ENCODE measurements around the gene BTBD9. TPM values are rescaled to one million over a fixed set of nuclear protein-coding genes. Genes with fewer than 3 reads are reported as not detected.

BTBD9 gene
- total and polyA plus RNA-seq, 2 experiments from 2014 or later, result 13.0 to 17.0 TPM

DNA sequence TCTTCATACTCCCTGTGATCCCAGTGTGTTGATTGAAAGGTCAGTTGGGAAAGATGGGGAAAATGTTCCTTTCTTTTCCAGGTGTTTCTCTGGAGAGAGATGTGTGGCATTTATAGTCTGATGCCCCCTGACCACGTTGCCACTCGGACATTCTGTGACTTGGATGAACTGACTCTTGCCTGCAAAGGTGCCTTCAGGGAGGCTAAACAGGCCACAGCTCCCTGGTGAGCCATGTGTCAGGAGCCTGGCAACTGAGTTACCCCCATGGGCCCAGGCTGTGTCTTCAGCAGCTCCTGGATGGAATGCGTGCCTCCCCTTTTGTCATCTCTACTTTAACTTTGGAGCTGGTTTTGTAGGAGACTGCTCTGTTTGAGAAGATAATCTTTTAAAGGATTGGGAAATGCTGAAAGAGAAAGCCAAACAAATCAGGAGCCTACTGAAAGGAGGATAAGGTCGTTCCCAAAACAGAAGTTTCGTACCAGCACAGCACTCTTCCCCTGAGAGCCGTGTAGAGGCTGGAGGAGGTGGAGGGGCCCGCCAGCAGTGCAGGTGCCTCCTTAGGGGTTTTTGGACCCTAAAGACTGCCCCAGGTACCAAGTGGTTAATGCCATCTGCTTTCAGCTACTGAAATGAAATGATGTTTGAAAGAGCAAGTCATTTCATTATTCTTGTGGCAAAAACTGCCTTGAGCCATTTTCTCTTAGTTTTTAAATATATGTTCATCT lies 497.4 kb downstream of the BTBD9 start:
- H3K79me2 ChIP-seq, result peaks cover 38% of the 10 kb centered on the region
- peaks cover 59% of the 10 kb centered on the region for H4K20me1 ChIP-seq (ENCODE audit: insufficient read depth, poor library complexity, severe bottlenecking)
- no peak for TF ChIP-seq EZH2phosphoT487 (IDR thresholded peaks at IDR 0.05; ENCODE audit: low read depth, severe bottlenecking, unreplicated experiment)
- no peak for TF ChIP-seq EZH2 (IDR thresholded peaks at IDR 0.05; ENCODE audit: borderline replicate concordance)
- TF ChIP-seq, protein P1, sequence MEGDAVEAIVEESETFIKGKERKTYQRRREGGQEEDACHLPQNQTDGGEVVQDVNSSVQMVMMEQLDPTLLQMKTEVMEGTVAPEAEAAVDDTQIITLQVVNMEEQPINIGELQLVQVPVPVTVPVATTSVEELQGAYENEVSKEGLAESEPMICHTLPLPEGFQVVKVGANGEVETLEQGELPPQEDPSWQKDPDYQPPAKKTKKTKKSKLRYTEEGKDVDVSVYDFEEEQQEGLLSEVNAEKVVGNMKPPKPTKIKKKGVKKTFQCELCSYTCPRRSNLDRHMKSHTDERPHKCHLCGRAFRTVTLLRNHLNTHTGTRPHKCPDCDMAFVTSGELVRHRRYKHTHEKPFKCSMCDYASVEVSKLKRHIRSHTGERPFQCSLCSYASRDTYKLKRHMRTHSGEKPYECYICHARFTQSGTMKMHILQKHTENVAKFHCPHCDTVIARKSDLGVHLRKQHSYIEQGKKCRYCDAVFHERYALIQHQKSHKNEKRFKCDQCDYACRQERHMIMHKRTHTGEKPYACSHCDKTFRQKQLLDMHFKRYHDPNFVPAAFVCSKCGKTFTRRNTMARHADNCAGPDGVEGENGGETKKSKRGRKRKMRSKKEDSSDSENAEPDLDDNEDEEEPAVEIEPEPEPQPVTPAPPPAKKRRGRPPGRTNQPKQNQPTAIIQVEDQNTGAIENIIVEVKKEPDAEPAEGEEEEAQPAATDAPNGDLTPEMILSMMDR (IDR thresholded peaks at IDR 0.05; ENCODE audit: poor library complexity), result no peak
- H3K27me3 ChIP-seq, result no peaks in the 10 kb centered on the region
- WGBS (ENCODE audit: low lambda C conversion rate, missing lambda C conversion rate), result 85% methylated on average over 7 of the region's 7 CpGs
- no peak overlapping the region for H3K4me3 ChIP-seq
- H3K27ac ChIP-seq, result no peak overlapping the region
- no peaks in the 10 kb centered on the region for H3K9me3 ChIP-seq (ENCODE audit: low read depth)
- no peak overlapping the region for H2AFZ ChIP-seq
- H3K4me2 ChIP-seq, result no peak overlapping the region
- no peak for DNase-seq (ENCODE audit: low spot score)
- H3K4me1 ChIP-seq (ENCODE audit: insufficient read depth), result no peaks in the 10 kb centered on the region
- no peaks in the 10 kb centered on the region for H3K36me3 ChIP-seq (replicated peaks; ENCODE audit: insufficient read depth, low read depth)
- no peaks in the 10 kb centered on the region for H3K9me2 ChIP-seq (replicated peaks; ENCODE audit: insufficient read depth)

- no peaks in the 10 kb centered on the region for H3K36me3 ChIP-seq (replicated peaks; ENCODE audit: insufficient read depth, low read depth)
- no peak overlapping the region for H3K4me3 ChIP-seq
- H3K9me3 ChIP-seq (ENCODE audit: low read depth), result no peaks in the 10 kb centered on the region
- H3K27me3 ChIP-seq, result no peaks in the 10 kb centered on the region
- 98% methylated on average over 6 of the region's 6 CpGs for WGBS (ENCODE audit: low lambda C conversion rate, missing lambda C conversion rate)
- H2AFZ ChIP-seq, result no peak overlapping the region
- no peak for DNase-seq (ENCODE audit: low spot score)
- no peak overlapping the region for H3K4me2 ChIP-seq
- H3K9me2 ChIP-seq (replicated peaks; ENCODE audit: insufficient read depth), result no peaks in the 10 kb centered on the region
- no peak for TF ChIP-seq EZH2 (IDR thresholded peaks at IDR 0.05; ENCODE audit: borderline replicate concordance)
- TF ChIP-seq, protein P1 (IDR thresholded peaks at IDR 0.05; ENCODE audit: poor library complexity), result no peak
- TF ChIP-seq EZH2phosphoT487 (IDR thresholded peaks at IDR 0.05; ENCODE audit: low read depth, severe bottlenecking, unreplicated experiment), result no peak
- peaks cover 33% of the 10 kb centered on the region for H3K79me2 ChIP-seq
- no peak overlapping the region for H3K27ac ChIP-seq
- H4K20me1 ChIP-seq (ENCODE audit: insufficient read depth, poor library complexity, severe bottlenecking), result peaks cover 58% of the 10 kb centered on the region
- no peaks in the 10 kb centered on the region for H3K4me1 ChIP-seq (ENCODE audit: insufficient read depth)
Observed at GRCh38 chr6:38141716-38142115, 498.0 kb downstream of the BTBD9 start.

- Histone ChIP-seq H3K36me3 (replicated peaks; ENCODE audit: insufficient read depth, low read depth) (no peaks in the 10 kb centered on the region), H3K27me3 (no peaks in the 10 kb centered on the region), H4K20me1 (ENCODE audit: insufficient read depth, poor library complexity, severe bottlenecking) (peaks cover 54% of the 10 kb centered on the region), H2AFZ (no peak overlapping the region), H3K79me2 (peaks cover 39% of the 10 kb centered on the region), H3K27ac (no peak overlapping the region), H3K4me3 (no peak overlapping the region), H3K4me2 (no peak overlapping the region), H3K4me1 (ENCODE audit: insufficient read depth) (no peaks in the 10 kb centered on the region), H3K9me2 (replicated peaks; ENCODE audit: insufficient read depth) (no peaks in the 10 kb centered on the region), H3K9me3 (ENCODE audit: low read depth) (no peaks in the 10 kb centered on the region)
- TF ChIP-seq EZH2 (IDR thresholded peaks at IDR 0.05; ENCODE audit: borderline replicate concordance) (no peak), EZH2phosphoT487 (IDR thresholded peaks at IDR 0.05; ENCODE audit: low read depth, severe bottlenecking, unreplicated experiment) (no peak)
- TF ChIP-seq, protein P1 (IDR thresholded peaks at IDR 0.05; ENCODE audit: poor library complexity), result no peak
- DNase-seq (ENCODE audit: low spot score), result no peak
- 92% methylated on average over 4 of the region's 4 CpGs for WGBS (ENCODE audit: low lambda C conversion rate, missing lambda C conversion rate)
Observed at GRCh38 chr6:38141085-38141484, 498.6 kb downstream of the BTBD9 start.

Measured in hepatocyte (in vitro differentiated cells).